ENCODE results near the gene LHFPL4. TPM values are rescaled to one million over a fixed set of nuclear protein-coding genes. Genes with fewer than 3 reads are reported as not detected.

Gene LHFPL4
- total and polyA plus RNA-seq, 2 experiments from 2014 or later, result 0.19 TPM; not detected in 1

DNA sequence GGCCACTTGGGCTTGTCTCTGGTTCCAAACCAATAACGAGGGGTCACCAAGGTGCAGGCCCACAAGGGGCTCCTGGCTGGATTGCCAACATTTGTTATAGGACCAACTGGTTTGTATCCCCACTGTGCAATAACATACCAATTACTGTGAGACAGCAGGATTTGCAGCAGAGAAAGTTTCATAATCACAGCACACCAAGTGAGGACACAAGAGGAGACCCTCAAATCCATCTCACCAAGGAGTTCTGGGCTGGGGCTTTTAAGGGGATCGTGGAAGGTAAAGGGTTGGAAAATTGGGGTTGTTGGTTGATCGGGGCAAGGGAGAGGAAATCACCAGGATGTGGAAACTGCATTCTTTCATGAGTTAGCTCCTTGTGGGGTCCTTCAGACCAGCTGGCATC, 29.7 kb upstream of the LHFPL4 start:
- H3K79me2 ChIP-seq (ENCODE audit: insufficient read depth), result no peaks in the 10 kb centered on the region
- DNase-seq, result no peak
- no peak overlapping the region for H3K27ac ChIP-seq
- no peaks in the 10 kb centered on the region for H3F3A ChIP-seq (ENCODE audit: insufficient read depth)
- TF ChIP-seq EZH2 (IDR thresholded peaks at IDR 0.05; ENCODE audit: insufficient read depth, poor library complexity, severe bottlenecking), result no peak
- TF ChIP-seq EZH2phosphoT487 (IDR thresholded peaks at IDR 0.05; ENCODE audit: insufficient read depth, low read depth), result no peak
- in situ Hi-C loops (cut with MboI), result no loop called here
- no peak overlapping the region for H3K9ac ChIP-seq
- no peak overlapping the region for H2AFZ ChIP-seq
- no peaks in the 10 kb centered on the region for H4K20me1 ChIP-seq (ENCODE audit: insufficient read depth)
- H3K4me3 ChIP-seq, result no peak overlapping the region
- H3K9me3 ChIP-seq (ENCODE audit: low read depth), result no peaks in the 10 kb centered on the region
- H3K4me1 ChIP-seq (ENCODE audit: insufficient read depth), result no peaks in the 10 kb centered on the region
- H3K9me2 ChIP-seq (ENCODE audit: insufficient read depth), result no peaks in the 10 kb centered on the region
- no peaks in the 10 kb centered on the region for H3K36me3 ChIP-seq (ENCODE audit: low read depth)
- WGBS, 2 experiments (ENCODE audit: low coverage in 1 of 2, low lambda C conversion rate in 2 of 2, missing lambda C conversion rate in 2 of 2), result 19 to 28% methylated on average over 3 of the region's 3 CpGs
- H3K4me2 ChIP-seq (ENCODE audit: unreplicated experiment), result no peak overlapping the region
- no peaks in the 10 kb centered on the region for H3K27me3 ChIP-seq (replicated peaks; ENCODE audit: insufficient read depth)

- no peaks in the 10 kb centered on the region for H3K4me1 ChIP-seq (ENCODE audit: insufficient read depth)
- in situ Hi-C loops (cut with MboI), result no loop called here
These were observed 28.7 kb upstream of the LHFPL4 start for GRCh38 chr3:9582332-9582731.

GRCh38 chr3:9581742-9582141, 28.1 kb upstream of the LHFPL4 start:
- 24 to 43% methylated on average over 2 of the region's 2 CpGs for WGBS, 2 experiments (ENCODE audit: low coverage in 1 of 2, low lambda C conversion rate in 2 of 2, missing lambda C conversion rate in 2 of 2)
- no peaks in the 10 kb centered on the region for H3K9me2 ChIP-seq (ENCODE audit: insufficient read depth)

More at GRCh38 chr3:9582332-9582731, 28.7 kb upstream of the LHFPL4 start:
- 15 to 23% methylated on average over 3 of the region's 3 CpGs for WGBS, 2 experiments (ENCODE audit: low coverage in 1 of 2, low lambda C conversion rate in 2 of 2, missing lambda C conversion rate in 2 of 2)
- Histone ChIP-seq H3K4me2 (ENCODE audit: unreplicated experiment) (no peak overlapping the region), H3F3A (ENCODE audit: insufficient read depth) (no peaks in the 10 kb centered on the region), H3K79me2 (ENCODE audit: insufficient read depth) (no peaks in the 10 kb centered on the region), H3K27ac (no peak overlapping the region), H3K9me2 (ENCODE audit: insufficient read depth) (no peaks in the 10 kb centered on the region), H3K4me3 (no peak overlapping the region), H4K20me1 (ENCODE audit: insufficient read depth) (no peaks in the 10 kb centered on the region), H3K36me3 (ENCODE audit: low read depth) (no peaks in the 10 kb centered on the region), H3K9me3 (ENCODE audit: low read depth) (no peaks in the 10 kb centered on the region), H3K27me3 (replicated peaks; ENCODE audit: insufficient read depth) (no peaks in the 10 kb centered on the region), H3K9ac (no peak overlapping the region), H2AFZ (no peak overlapping the region)
- TF ChIP-seq EZH2 (IDR thresholded peaks at IDR 0.05; ENCODE audit: insufficient read depth, poor library complexity, severe bottlenecking), result no peak
- TF ChIP-seq EZH2phosphoT487 (IDR thresholded peaks at IDR 0.05; ENCODE audit: insufficient read depth, low read depth), result no peak
- DNase-seq, result no peak

GRCh38 chr3:9569054-9569453, 15.4 kb upstream of the LHFPL4 start:
- Histone ChIP-seq H3K79me2 (ENCODE audit: insufficient read depth) (no peaks in the 10 kb centered on the region), H3F3A (ENCODE audit: insufficient read depth) (no peaks in the 10 kb centered on the region), H3K9me2 (ENCODE audit: insufficient read depth) (no peaks in the 10 kb centered on the region), H3K9me3 (ENCODE audit: low read depth) (no peaks in the 10 kb centered on the region), H4K20me1 (ENCODE audit: insufficient read depth) (no peaks in the 10 kb centered on the region), H3K27ac (no peak overlapping the region), H3K36me3 (ENCODE audit: low read depth) (no peaks in the 10 kb centered on the region), H3K9ac (no peak overlapping the region), H3K4me3 (no peak overlapping the region), H3K4me2 (ENCODE audit: unreplicated experiment) (no peak overlapping the region), H2AFZ (no peak overlapping the region), H3K27me3 (replicated peaks; ENCODE audit: insufficient read depth) (no peaks in the 10 kb centered on the region), H3K4me1 (ENCODE audit: insufficient read depth) (no peaks in the 10 kb centered on the region)
- in situ Hi-C loops (cut with MboI), result no loop called here
- DNase-seq, result no peak
- no peak for TF ChIP-seq EZH2phosphoT487 (IDR thresholded peaks at IDR 0.05; ENCODE audit: insufficient read depth, low read depth)
- no peak for TF ChIP-seq EZH2 (IDR thresholded peaks at IDR 0.05; ENCODE audit: insufficient read depth, poor library complexity, severe bottlenecking)
- 31 to 33% methylated on average over 1 of the region's 1 CpG for WGBS, 2 experiments (ENCODE audit: low coverage in 1 of 2, low lambda C conversion rate in 2 of 2, missing lambda C conversion rate in 2 of 2)

More at GRCh38 chr3:9581742-9582141, 28.1 kb upstream of the LHFPL4 start:
- TF ChIP-seq EZH2phosphoT487 (IDR thresholded peaks at IDR 0.05; ENCODE audit: insufficient read depth, low read depth) (no peak), EZH2 (IDR thresholded peaks at IDR 0.05; ENCODE audit: insufficient read depth, poor library complexity, severe bottlenecking) (no peak)
- in situ Hi-C loops (cut with MboI), result no loop called here
- Histone ChIP-seq H3K9me3 (ENCODE audit: low read depth) (no peaks in the 10 kb centered on the region), H3K27me3 (replicated peaks; ENCODE audit: insufficient read depth) (no peaks in the 10 kb centered on the region), H3K79me2 (ENCODE audit: insufficient read depth) (no peaks in the 10 kb centered on the region), H3K36me3 (ENCODE audit: low read depth) (no peaks in the 10 kb centered on the region), H2AFZ (no peak overlapping the region), H4K20me1 (ENCODE audit: insufficient read depth) (no peaks in the 10 kb centered on the region), H3K27ac (no peak overlapping the region), H3K4me3 (no peak overlapping the region), H3F3A (ENCODE audit: insufficient read depth) (no peaks in the 10 kb centered on the region), H3K9ac (no peak overlapping the region), H3K4me1 (ENCODE audit: insufficient read depth) (no peaks in the 10 kb centered on the region), H3K4me2 (ENCODE audit: unreplicated experiment) (no peak overlapping the region)
- DNase-seq, result no peak

GRCh38 chr3:9565316-9565715, 11.7 kb upstream of the LHFPL4 start:
- peaks cover 6% of the 10 kb centered on the region; the same call in 1 of the 2 replicates for H3K27me3 ChIP-seq (replicated peaks; ENCODE audit: insufficient read depth)
- H3K36me3 ChIP-seq (ENCODE audit: low read depth), result no peaks in the 10 kb centered on the region
- no peak overlapping the region for H3K9ac ChIP-seq
- no peaks in the 10 kb centered on the region for H3K4me1 ChIP-seq (ENCODE audit: insufficient read depth)
- no peaks in the 10 kb centered on the region for H3F3A ChIP-seq (ENCODE audit: insufficient read depth)
- no peaks in the 10 kb centered on the region for H3K79me2 ChIP-seq (ENCODE audit: insufficient read depth)
- no peak for DNase-seq
- H3K27ac ChIP-seq, result no peak overlapping the region
- H3K4me3 ChIP-seq, result no peak overlapping the region
- H4K20me1 ChIP-seq (ENCODE audit: insufficient read depth), result no peaks in the 10 kb centered on the region
- no peak overlapping the region for H2AFZ ChIP-seq
- no peaks in the 10 kb centered on the region for H3K9me3 ChIP-seq (ENCODE audit: low read depth)
- no peak overlapping the region for H3K4me2 ChIP-seq (ENCODE audit: unreplicated experiment)
- in situ Hi-C loops (cut with MboI), result no loop called here
- H3K9me2 ChIP-seq (ENCODE audit: insufficient read depth), result no peaks in the 10 kb centered on the region
- 31 to 37% methylated on average over 2 of the region's 2 CpGs for WGBS, 2 experiments (ENCODE audit: low coverage in 1 of 2, low lambda C conversion rate in 2 of 2, missing lambda C conversion rate in 2 of 2)
- TF ChIP-seq EZH2 (IDR thresholded peaks at IDR 0.05; ENCODE audit: insufficient read depth, poor library complexity, severe bottlenecking), result no peak
- TF ChIP-seq EZH2phosphoT487 (IDR thresholded peaks at IDR 0.05; ENCODE audit: insufficient read depth, low read depth), result no peak
